Measurements from ENCODE around the gene DMC1. TPM values are rescaled to one million over a fixed set of nuclear protein-coding genes. Genes with fewer than 3 reads are reported as not detected.
A peak's percentile ranks its signal among the peaks of the same experiment; 100 is the strongest.

The DMC1 gene
- total RNA-seq, 1 experiment from 2014 or later: 4.4 TPM

DNA sequence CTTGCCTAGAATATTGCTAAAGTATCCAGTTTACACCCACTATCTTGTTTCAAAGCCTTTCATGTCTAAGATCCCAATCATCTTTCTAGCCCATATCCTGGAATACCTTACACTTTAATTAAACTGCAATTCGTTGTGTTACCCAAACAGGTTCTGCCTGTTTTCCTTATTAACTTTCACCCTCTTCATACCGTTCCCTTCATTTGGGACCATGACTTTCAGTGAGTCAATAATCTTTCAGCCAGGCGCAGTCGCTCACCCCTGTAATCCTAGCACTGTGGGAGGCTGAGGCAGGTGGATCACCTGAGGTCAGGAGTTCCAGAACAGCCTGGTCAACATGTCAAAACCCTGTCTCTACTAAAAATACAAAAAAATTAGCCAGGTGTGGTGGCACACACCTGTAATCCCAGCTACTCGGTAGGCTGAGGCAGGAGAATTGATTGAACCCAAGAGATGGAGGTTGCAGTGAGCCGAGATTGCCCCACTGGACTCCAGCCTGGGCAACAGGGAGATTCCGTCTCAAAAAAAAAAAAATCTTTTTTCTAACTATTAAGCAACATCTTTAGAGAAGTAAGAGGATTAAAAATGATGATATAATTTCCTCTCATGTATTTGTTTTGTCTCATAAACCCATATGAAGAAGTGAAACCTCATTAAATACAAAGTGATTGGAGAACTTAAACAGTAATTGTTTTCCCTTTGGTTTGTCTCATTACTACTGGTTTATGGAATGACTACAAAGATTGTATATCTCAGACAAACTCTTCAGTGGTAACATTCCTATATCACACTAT, 20.7 kb downstream of the DMC1 start:
- H3K9me3 Mint-ChIP-seq (ENCODE audit: low read depth, unreplicated experiment): peaks cover 1% of the 10 kb centered on the region
- intact Hi-C loops (cut with micrococcal nuclease; ENCODE audit: unreplicated experiment): no loop called here
- CTCF ChIA-PET: no interaction called here

DNA sequence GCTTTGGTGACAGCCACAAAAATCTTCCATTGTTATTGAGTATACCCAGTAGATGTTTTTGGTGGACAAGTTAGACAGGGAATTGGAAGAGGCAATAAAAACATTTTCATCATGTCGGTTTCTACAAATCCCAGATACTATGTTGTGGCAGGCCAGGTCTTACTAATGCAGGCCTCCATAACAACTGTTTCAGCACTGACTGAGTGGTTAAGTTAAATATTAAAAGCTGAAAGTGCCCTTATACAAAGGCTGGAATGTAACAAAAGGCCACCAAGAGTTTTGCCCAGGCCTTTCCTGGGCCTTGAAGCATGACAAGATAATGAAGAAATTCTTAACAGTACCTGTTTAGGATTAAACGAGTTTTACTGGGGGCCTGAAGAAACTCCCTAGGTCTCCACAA, 29.3 kb downstream of the DMC1 start:
- DNase-seq: no peak
- TF ChIP-seq, protein P1, sequence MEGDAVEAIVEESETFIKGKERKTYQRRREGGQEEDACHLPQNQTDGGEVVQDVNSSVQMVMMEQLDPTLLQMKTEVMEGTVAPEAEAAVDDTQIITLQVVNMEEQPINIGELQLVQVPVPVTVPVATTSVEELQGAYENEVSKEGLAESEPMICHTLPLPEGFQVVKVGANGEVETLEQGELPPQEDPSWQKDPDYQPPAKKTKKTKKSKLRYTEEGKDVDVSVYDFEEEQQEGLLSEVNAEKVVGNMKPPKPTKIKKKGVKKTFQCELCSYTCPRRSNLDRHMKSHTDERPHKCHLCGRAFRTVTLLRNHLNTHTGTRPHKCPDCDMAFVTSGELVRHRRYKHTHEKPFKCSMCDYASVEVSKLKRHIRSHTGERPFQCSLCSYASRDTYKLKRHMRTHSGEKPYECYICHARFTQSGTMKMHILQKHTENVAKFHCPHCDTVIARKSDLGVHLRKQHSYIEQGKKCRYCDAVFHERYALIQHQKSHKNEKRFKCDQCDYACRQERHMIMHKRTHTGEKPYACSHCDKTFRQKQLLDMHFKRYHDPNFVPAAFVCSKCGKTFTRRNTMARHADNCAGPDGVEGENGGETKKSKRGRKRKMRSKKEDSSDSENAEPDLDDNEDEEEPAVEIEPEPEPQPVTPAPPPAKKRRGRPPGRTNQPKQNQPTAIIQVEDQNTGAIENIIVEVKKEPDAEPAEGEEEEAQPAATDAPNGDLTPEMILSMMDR (IDR thresholded peaks at IDR 0.05; ENCODE audit: unreplicated experiment): no peak
- Mint-ChIP-seq H3K27ac (ENCODE audit: unreplicated experiment) (no peak overlapping the region), H3K4me3 (ENCODE audit: low read depth, unreplicated experiment) (no peak overlapping the region), H3K4me1 (ENCODE audit: low read depth, unreplicated experiment) (no peaks in the 10 kb centered on the region), H3K36me3 (ENCODE audit: insufficient read depth, unreplicated experiment) (no peaks in the 10 kb centered on the region), H3K9me3 (ENCODE audit: low read depth, unreplicated experiment) (peaks cover 6% of the 10 kb centered on the region), H3K27me3 (ENCODE audit: unreplicated experiment) (no peaks in the 10 kb centered on the region)
- no TSS peak for BruUV-seq (replicated peaks)
- intact Hi-C loops (cut with micrococcal nuclease; ENCODE audit: unreplicated experiment): no loop called here
- CTCF ChIA-PET: interaction anchor here (1.3 kb wide), 1 partner anchor 31 kb away, joined by 4 read pairs; no protein-coding TSS in a partner anchor

More for the DNA sequence above, 20.7 kb downstream of the DMC1 start:
- Mint-ChIP-seq H3K27me3 (ENCODE audit: unreplicated experiment) (no peaks in the 10 kb centered on the region), H3K36me3 (ENCODE audit: insufficient read depth, unreplicated experiment) (no peaks in the 10 kb centered on the region), H3K4me3 (ENCODE audit: low read depth, unreplicated experiment) (no peak overlapping the region), H3K27ac (ENCODE audit: unreplicated experiment) (peak overlapping the region; percentile 25), H3K4me1 (ENCODE audit: low read depth, unreplicated experiment) (peaks cover 9% of the 10 kb centered on the region)
- DNase-seq: peak; percentile 42
- no TSS peak for BruUV-seq (replicated peaks)
- TF ChIP-seq, protein P1 (IDR thresholded peaks at IDR 0.05; ENCODE audit: unreplicated experiment): no peak

DNA sequence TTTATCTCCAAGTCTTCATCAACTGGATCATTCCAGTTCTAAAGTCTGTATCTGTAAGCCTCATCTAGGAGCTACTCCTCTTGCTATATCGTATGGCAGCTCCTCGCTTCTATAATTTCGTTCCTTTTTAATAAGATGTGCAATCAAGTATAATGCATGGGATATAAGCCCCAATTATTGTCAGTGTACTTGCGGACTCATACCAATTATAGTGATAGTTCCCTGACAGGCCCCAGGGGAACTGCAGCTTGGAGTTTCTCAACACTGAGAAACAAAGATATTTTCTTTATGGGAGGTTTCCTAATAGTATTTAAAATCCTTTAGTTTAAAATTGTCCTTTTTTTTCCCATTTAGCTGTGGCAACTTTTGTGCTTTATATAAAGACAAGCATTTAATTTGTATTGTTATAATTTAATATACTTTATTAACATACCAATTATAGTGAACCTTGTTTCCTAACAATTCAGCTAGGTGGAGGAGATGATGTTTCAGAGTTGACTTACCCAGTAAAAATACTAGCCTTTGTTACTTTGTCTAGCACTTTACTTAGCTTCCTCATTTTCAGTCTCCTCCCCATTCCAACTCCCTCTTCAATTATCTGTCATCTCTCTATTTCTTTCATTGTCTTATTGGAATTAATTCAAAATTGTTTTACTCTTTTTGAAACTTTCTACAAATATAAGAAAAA, 38.6 kb downstream of the DMC1 start:
- DNase-seq: no peak
- no peaks in the 10 kb centered on the region for H3K36me3 Mint-ChIP-seq (ENCODE audit: insufficient read depth, unreplicated experiment)
- CTCF ChIA-PET: no interaction called here
- TF ChIP-seq, protein P1 (IDR thresholded peaks at IDR 0.05; ENCODE audit: unreplicated experiment): no peak
- no peak overlapping the region for H3K4me3 Mint-ChIP-seq (ENCODE audit: low read depth, unreplicated experiment)
- H3K27ac Mint-ChIP-seq (ENCODE audit: unreplicated experiment): no peak overlapping the region
- intact Hi-C loops (cut with micrococcal nuclease; ENCODE audit: unreplicated experiment): no loop called here
- no peaks in the 10 kb centered on the region for H3K4me1 Mint-ChIP-seq (ENCODE audit: low read depth, unreplicated experiment)
- no peaks in the 10 kb centered on the region for H3K9me3 Mint-ChIP-seq (ENCODE audit: low read depth, unreplicated experiment)
- no peaks in the 10 kb centered on the region for H3K27me3 Mint-ChIP-seq (ENCODE audit: unreplicated experiment)
- BruUV-seq (replicated peaks): no TSS peak

DNA sequence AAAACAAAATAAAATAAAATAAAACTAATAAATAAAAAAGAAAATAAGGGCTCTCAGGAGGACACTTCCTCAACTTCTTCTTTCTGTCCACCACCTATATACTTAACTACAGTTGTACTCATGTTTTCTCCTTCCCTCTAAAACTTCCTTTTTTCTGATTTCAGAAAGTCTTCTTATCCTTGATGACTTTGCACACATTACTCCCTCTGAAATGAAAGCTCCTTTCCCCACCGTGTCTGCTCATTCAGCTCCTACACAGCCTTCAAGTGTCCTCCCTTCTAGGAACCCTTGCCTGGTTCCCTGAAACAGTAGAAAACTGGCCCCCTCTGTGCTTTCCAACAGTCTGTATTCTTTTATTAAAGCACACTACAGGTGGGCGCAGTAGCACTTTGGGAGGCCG, 45.6 kb downstream of the DMC1 start:
- no peak overlapping the region for H3K4me3 Mint-ChIP-seq (ENCODE audit: low read depth, unreplicated experiment)
- no peak for DNase-seq
- no peaks in the 10 kb centered on the region for H3K9me3 Mint-ChIP-seq (ENCODE audit: low read depth, unreplicated experiment)
- H3K27ac Mint-ChIP-seq (ENCODE audit: unreplicated experiment): no peak overlapping the region
- BruUV-seq (replicated peaks): no TSS peak
- no peaks in the 10 kb centered on the region for H3K36me3 Mint-ChIP-seq (ENCODE audit: insufficient read depth, unreplicated experiment)
- peaks cover 13% of the 10 kb centered on the region for H3K27me3 Mint-ChIP-seq (ENCODE audit: unreplicated experiment)
- intact Hi-C loops (cut with micrococcal nuclease; ENCODE audit: unreplicated experiment): no loop called here
- CTCF ChIA-PET: no interaction called here
- H3K4me1 Mint-ChIP-seq (ENCODE audit: low read depth, unreplicated experiment): no peaks in the 10 kb centered on the region
- TF ChIP-seq, protein P1 (IDR thresholded peaks at IDR 0.05; ENCODE audit: unreplicated experiment): no peak
